Activated B cell treated with CpG ODN at 0.5 μM for 24 hours (primary cell): Measurements from ENCODE around the gene NAPA. TPM values are rescaled to one million over a fixed set of nuclear protein-coding genes. Genes with fewer than 3 reads are reported as not detected.

Experiments used
- ATAC-seq: fragments of 200-7000 bp; cut with Tn5 transposase; one replicate; pipeline ENCODE4 v1.10.0; 2021; ENCODE audit warnings: low read depth, mild to moderate bottlenecking, moderate library complexity
- CTCF ChIA-PET: fragments of 350-600 bp; sonication (Branson Sonifier 250); formaldehyde crosslinking; loops from one replicate; lab custom pipeline; 2021; ENCODE audit warnings: antibody characterized with exemption; lab: Charles Lee
- POLR2A ChIA-PET: fragments of 350-600 bp; sonication (Branson Sonifier 250); formaldehyde crosslinking; loops from one replicate; lab custom pipeline; 2021; ENCODE audit warnings: antibody characterized with exemption; lab: Charles Lee
- DNase-seq: peaks from one replicate; pipeline ENCODE4 v3.0.0; 2022
- H3K27ac Mint-ChIP-seq: one replicate; pipeline ENCODE4 v1.8.0; 2020; ENCODE audit warnings: mixed read lengths
- H3K27me3 Mint-ChIP-seq: one replicate; pipeline ENCODE4 v1.8.0; 2021; ENCODE audit warnings: mixed read lengths
- H3K36me3 Mint-ChIP-seq: one replicate; pipeline ENCODE4 v1.8.0; 2021; ENCODE audit warnings: low read depth, mixed read lengths
- H3K4me1 Mint-ChIP-seq: one replicate; pipeline ENCODE4 v1.8.0; 2021; ENCODE audit warnings: mixed read lengths
- H3K4me3 Mint-ChIP-seq: one replicate; pipeline ENCODE4 v1.8.0; 2020; ENCODE audit warnings: mild to moderate bottlenecking, mixed read lengths
- H3K9me3 Mint-ChIP-seq: one replicate; pipeline ENCODE4 v1.8.0; 2020; ENCODE audit warnings: mixed read lengths
- intact Hi-C: fragments of 100-400 bp; cut with micrococcal nuclease; formaldehyde crosslinking; loops from one replicate; pipeline ENCODE4 v1.15.1; 2024
- total RNA-seq: library from RNA; stranded (reverse); gene quantifications from 2 replicates; pipeline ENCODE4 v1.2.3, GENCODE V29; 2022
- TF ChIP-seq, protein P1 (sequence below): fragments of 200-600 bp; IDR thresholded peaks from one replicate; pipeline ENCODE4 v1.8.0; 2022; ENCODE audit warnings: antibody characterized with exemption, mild to moderate bottlenecking

Gene NAPA
- total RNA-seq, 1 donor from 2014 or later, result 70.6 TPM

GRCh38 chr19:47447470-47448359 lies 67.1 kb downstream of the NAPA start:
- DNase-seq (no peak), ATAC-seq (peak; percentile 29)
- Mint-ChIP-seq H3K9me3 (peaks cover 6% of the 10 kb centered on the region), H3K27ac (no peak overlapping the region), H3K4me1 (peaks cover 31% of the 10 kb centered on the region), H3K4me3 (no peak overlapping the region), H3K27me3 (peaks cover 67% of the 10 kb centered on the region), H3K36me3 (no peaks in the 10 kb centered on the region)
- TF ChIP-seq, protein P1, sequence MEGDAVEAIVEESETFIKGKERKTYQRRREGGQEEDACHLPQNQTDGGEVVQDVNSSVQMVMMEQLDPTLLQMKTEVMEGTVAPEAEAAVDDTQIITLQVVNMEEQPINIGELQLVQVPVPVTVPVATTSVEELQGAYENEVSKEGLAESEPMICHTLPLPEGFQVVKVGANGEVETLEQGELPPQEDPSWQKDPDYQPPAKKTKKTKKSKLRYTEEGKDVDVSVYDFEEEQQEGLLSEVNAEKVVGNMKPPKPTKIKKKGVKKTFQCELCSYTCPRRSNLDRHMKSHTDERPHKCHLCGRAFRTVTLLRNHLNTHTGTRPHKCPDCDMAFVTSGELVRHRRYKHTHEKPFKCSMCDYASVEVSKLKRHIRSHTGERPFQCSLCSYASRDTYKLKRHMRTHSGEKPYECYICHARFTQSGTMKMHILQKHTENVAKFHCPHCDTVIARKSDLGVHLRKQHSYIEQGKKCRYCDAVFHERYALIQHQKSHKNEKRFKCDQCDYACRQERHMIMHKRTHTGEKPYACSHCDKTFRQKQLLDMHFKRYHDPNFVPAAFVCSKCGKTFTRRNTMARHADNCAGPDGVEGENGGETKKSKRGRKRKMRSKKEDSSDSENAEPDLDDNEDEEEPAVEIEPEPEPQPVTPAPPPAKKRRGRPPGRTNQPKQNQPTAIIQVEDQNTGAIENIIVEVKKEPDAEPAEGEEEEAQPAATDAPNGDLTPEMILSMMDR, result no peak
- ChIA-PET CTCF (no interaction called here), POLR2A (no interaction called here)
- intact Hi-C loops, result loop anchor here (2.0 kb wide), 1 partner anchor 37 kb away; the partner anchor contains the start of gene KPTN

- H3K27me3 Mint-ChIP-seq, result peaks cover 72% of the 10 kb centered on the region
- POLR2A ChIA-PET, result no interaction called here
- intact Hi-C loops, result loop anchor here (2.0 kb wide), 1 partner anchor 38 kb away; the partner anchor contains the start of gene KPTN
- DNase-seq (no peak), ATAC-seq (no peak)
- H3K4me1 Mint-ChIP-seq, result peaks cover 31% of the 10 kb centered on the region
- H3K27ac Mint-ChIP-seq, result no peak overlapping the region
- CTCF ChIA-PET, result interaction anchor here (0.6 to 1.9 kb wide), 3 partner anchors 10 to 253 kb away, joined by 3 to 8 read pairs (median 3); no protein-coding TSS in a partner anchor
- TF ChIP-seq, protein P1, result no peak
- H3K9me3 Mint-ChIP-seq, result peaks cover 6% of the 10 kb centered on the region
- no peaks in the 10 kb centered on the region for H3K36me3 Mint-ChIP-seq
- no peak overlapping the region for H3K4me3 Mint-ChIP-seq
Observed at GRCh38 chr19:47446534-47447469, 68.1 kb downstream of the NAPA start.

- Mint-ChIP-seq H3K4me3 (peak overlapping the region; percentile 62), H3K36me3 (no peaks in the 10 kb centered on the region), H3K4me1 (peaks cover 31% of the 10 kb centered on the region), H3K9me3 (peaks cover 6% of the 10 kb centered on the region), H3K27ac (no peak overlapping the region), H3K27me3 (peaks cover 74% of the 10 kb centered on the region)
- ATAC-seq (peak; percentile 87), DNase-seq (peak; percentile 46)
- TF ChIP-seq, protein P1, result no peak
- ChIA-PET POLR2A (no interaction called here), CTCF (interaction anchor here (0.6 to 1.9 kb wide), 3 partner anchors 9 to 254 kb away, joined by 3 to 8 read pairs (median 3); no protein-coding TSS in a partner anchor)
- intact Hi-C loops, result loop anchor here (2.0 kb wide), 1 partner anchor 39 kb away; the partner anchor contains the start of gene KPTN
Observed at GRCh38 chr19:47445937-47446402, 68.9 kb downstream of the NAPA start.

DNA sequence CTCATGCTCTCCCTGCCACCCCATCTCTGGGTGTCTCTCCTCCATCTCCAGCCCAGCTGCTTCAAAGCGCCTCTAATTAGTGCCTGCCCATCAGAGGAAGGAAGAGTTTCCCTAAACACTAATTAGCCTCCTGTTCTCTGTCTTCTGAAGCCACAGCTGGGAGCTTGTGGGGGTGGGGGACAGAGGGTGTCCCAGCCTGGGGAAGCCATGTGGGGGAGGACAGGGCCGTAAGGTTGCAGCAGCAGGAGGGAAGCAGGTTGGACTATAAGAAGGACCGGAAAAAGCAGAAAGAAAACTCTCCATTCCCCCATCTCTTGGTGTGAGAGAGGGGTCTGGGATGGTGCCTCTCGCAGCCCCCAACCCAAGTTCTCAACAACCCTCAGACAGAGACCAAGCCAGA lies 69.3 kb downstream of the NAPA start:
- ATAC-seq, result no peak
- Mint-ChIP-seq H3K4me1 (peaks cover 31% of the 10 kb centered on the region), H3K36me3 (no peaks in the 10 kb centered on the region), H3K4me3 (peak overlapping the region; percentile 62), H3K9me3 (peaks cover 6% of the 10 kb centered on the region), H3K27ac (no peak overlapping the region), H3K27me3 (peaks cover 77% of the 10 kb centered on the region)
- POLR2A ChIA-PET, result no interaction called here
- CTCF ChIA-PET, result interaction anchor here (1.9 kb wide), 1 partner anchor 9 kb away, joined by 8 read pairs; no protein-coding TSS in a partner anchor
- DNase-seq, result no peak
- intact Hi-C loops, result no loop called here
- TF ChIP-seq, protein P1, result no peak
